HCT116 (cell line): Measurements from ENCODE around the gene FHDC1. TPM values are rescaled to one million over a fixed set of nuclear protein-coding genes. Genes with fewer than 3 reads are reported as not detected.

Source experiments
- ATAC-seq: fragments of 200-7000 bp; cut with Tn5 transposase; 2 replicates; pipeline ENCODE4 v1.9.1; 2020; ENCODE audit warnings: mild to moderate bottlenecking, moderate library complexity
- BruUV-seq: library from RNA; stranded (reverse); fragments of 400-500 nt; replicated peaks from 2 replicates; lab custom pipeline; 2021; lab: Mats Ljungman, UMichigan
- CTCF ChIA-PET: fragments of 300-600 bp; sonication (Branson Sonifier 250); formaldehyde crosslinking; loops from one replicate; lab custom pipeline; 2021; ENCODE audit warnings: antibody characterized with exemption; lab: Charles Lee
- POLR2A ChIA-PET: fragments of 300-600, 350-600 bp; sonication (Branson Sonifier 250); formaldehyde crosslinking; loops from one replicate; lab custom pipeline; 2021; ENCODE audit warnings: antibody characterized with exemption; lab: Charles Lee
- RAD21 ChIA-PET, 2 experiments: fragments of 300-600 bp; sonication (Branson Sonifier 250); formaldehyde crosslinking; loops; one replicate each; lab custom pipeline; 2023; ENCODE audit warnings: low total read pairs in 2 of 2; ENCODE audit not compliant: uncharacterized antibody in 2 of 2, unreplicated experiment in 2 of 2, low non-redundant PET in 1 of 2; lab: Charles Lee
- DNase-seq: peaks from one replicate; pipeline ENCODE4 v3.0.0-alpha.2; 2010; ENCODE audit warnings: low read depth, low spot score
- H2AFZ ChIP-seq: fragments of 200-600 bp; shearing (Covaris generic), sonication (generic); 2 replicates; pipeline ENCODE4 v1.6.1; 2017; ENCODE audit warnings: low read depth, mixed run types, mixed read lengths, antibody characterized with exemption, low read length; ENCODE audit not compliant: poor library complexity, severe bottlenecking
- H3K27ac ChIP-seq: 2 replicates; pipeline ENCODE4 v1.5.1; 2012; ENCODE audit warnings: low read depth, low read length
- H3K27me3 ChIP-seq: fragments of 200-600 bp; sonication (generic); 2 replicates; pipeline ENCODE4 v1.6.1; 2016; ENCODE audit warnings: mixed run types, low read length, mixed read lengths; ENCODE audit not compliant: insufficient read depth
- H3K36me3 ChIP-seq, 2 experiments: fragments of 200-500 bp in 1 of 2; fragments of 200-600 bp in 1 of 2; sonication (Bioruptor generic) in 1 of 2; sonication (generic) in 1 of 2; 2 replicates each; pipeline versions ENCODE4 v1.5.1 to v1.6.1; 2014 to 2016; ENCODE audit warnings: low read length in 2 of 2, inconsistent platforms in 1 of 2, mixed read lengths in 1 of 2, mixed run types in 1 of 2; ENCODE audit not compliant: insufficient read depth in 2 of 2, control insufficient read depth in 1 of 2
- H3K4me1 ChIP-seq, 2 experiments: fragments of 200-600 bp in 1 of 2; sonication (generic) in 1 of 2; 2 replicates each; pipeline versions ENCODE4 v1.5.1 to v1.6.1; 2012 to 2017; ENCODE audit warnings: low read length in 2 of 2, inconsistent platforms in 1 of 2, mild to moderate bottlenecking in 1 of 2, mixed read lengths in 1 of 2, mixed run types in 1 of 2, moderate library complexity in 1 of 2; ENCODE audit not compliant: insufficient read depth in 2 of 2, control insufficient read depth in 1 of 2
- H3K4me2 ChIP-seq: fragments of 200-600 bp; sonication (generic); 2 replicates; pipeline ENCODE4 v1.6.1; 2017; ENCODE audit warnings: mixed run types, low read length, mixed read lengths
- H3K4me3 ChIP-seq, 2 experiments: fragments of 200-600 bp in 1 of 2; sonication (generic) in 1 of 2; replicated peaks in 1 of 2; 2 replicates each; pipeline ENCODE4 v1.5.1; 2011 to 2016; ENCODE audit warnings: low read length in 2 of 2, control low read depth in 1 of 2, low read depth in 1 of 2, mild to moderate bottlenecking in 1 of 2, mixed read lengths in 1 of 2, mixed run types in 1 of 2
- H3K79me2 ChIP-seq: fragments of 200-600 bp; sonication (generic); 2 replicates; pipeline ENCODE4 v1.6.1; 2017; ENCODE audit warnings: mild to moderate bottlenecking, mixed run types, low read length, moderate library complexity, mixed read lengths; ENCODE audit not compliant: insufficient read depth
- H3K9ac ChIP-seq: fragments of 200-600 bp; sonication (generic); 2 replicates; pipeline ENCODE4 v1.6.1; 2016; ENCODE audit warnings: low read length, mixed read lengths
- H3K9me2 ChIP-seq: fragments of 200-600 bp; sonication (generic), shearing (Covaris generic); 2 replicates; pipeline ENCODE4 v1.6.1; 2017; ENCODE audit warnings: mixed run types, mild to moderate bottlenecking, moderate library complexity; ENCODE audit not compliant: insufficient read depth
- H3K9me3 ChIP-seq, 2 experiments: fragments of 200-500 bp in 1 of 2; fragments of 200-600 bp in 1 of 2; sonication (Bioruptor generic) in 1 of 2; sonication (generic) in 1 of 2; 2 replicates each; pipeline ENCODE4 v1.6.1; 2014 to 2017; ENCODE audit warnings: low read length in 2 of 2, mixed read lengths in 2 of 2, inconsistent platforms in 1 of 2, low read depth in 1 of 2, mild to moderate bottlenecking in 1 of 2, mixed run types in 1 of 2, moderate library complexity in 1 of 2; ENCODE audit not compliant: control insufficient read depth in 1 of 2, insufficient read depth in 1 of 2
- H4K20me1 ChIP-seq: fragments of 200-600 bp; sonication (generic), shearing (Covaris generic); 2 replicates; pipeline ENCODE4 v1.6.1; 2017; ENCODE audit warnings: mixed run types, mild to moderate bottlenecking, moderate library complexity; ENCODE audit not compliant: insufficient read depth
- ATF3 ChIP-seq: IDR thresholded peaks from 2 replicates; pipeline ENCODE4 v1.6.1; 2012
- EZH2 ChIP-seq: fragments of 200-600 bp; sonication (generic); IDR thresholded peaks from 2 replicates; pipeline ENCODE4 v1.6.1; 2017; ENCODE audit warnings: antibody characterized with exemption, mixed run types
- EZH2phosphoT487 ChIP-seq: fragments of 200-600 bp; IDR thresholded peaks from 2 replicates; pipeline ENCODE4 v1.6.1; 2018; ENCODE audit warnings: antibody characterized with exemption, borderline replicate concordance
- RAD21 ChIP-seq: IDR thresholded peaks from 2 replicates; pipeline ENCODE4 v1.6.1; 2012; ENCODE audit warnings: low read depth, mild to moderate bottlenecking
- SIN3A ChIP-seq: IDR thresholded peaks from 2 replicates; pipeline ENCODE4 v1.6.1; 2012; ENCODE audit warnings: low read depth
- SP1 ChIP-seq: IDR thresholded peaks from 2 replicates; pipeline ENCODE4 v1.6.1; 2012; ENCODE audit warnings: low read depth
- YY1 ChIP-seq: IDR thresholded peaks from 2 replicates; pipeline ENCODE4 v1.6.1; 2011; ENCODE audit warnings: low read length, low read depth, moderate library complexity, mild to moderate bottlenecking; ENCODE audit not compliant: insufficient replicate concordance; ENCODE audit errors: extremely low read depth
- ZBTB33 ChIP-seq: IDR thresholded peaks from 2 replicates; pipeline ENCODE4 v1.6.1; 2011; ENCODE audit warnings: mild to moderate bottlenecking, low read length, moderate library complexity; ENCODE audit not compliant: insufficient replicate concordance; ENCODE audit errors: extremely low read depth
- ZNF274 ChIP-seq: fragments of 200-500 bp; sonication (Bioruptor generic); IDR thresholded peaks from 2 replicates; pipeline ENCODE4 v1.6.1; 2014; ENCODE audit warnings: mild to moderate bottlenecking, low read depth, low read length, inconsistent platforms
- intact Hi-C: fragments of 100-400 bp; cut with micrococcal nuclease; formaldehyde crosslinking; loops from 2 replicates; pipeline ENCODE4 v1.10.0; 2022
- total RNA-seq: library from RNA; stranded (reverse); gene quantifications from one replicate; pipeline ENCODE4 v1.2.1, GENCODE V29; 2021; ENCODE audit not compliant: unreplicated experiment
- TF ChIP-seq, protein P1 (sequence below): IDR thresholded peaks from 2 replicates; pipeline ENCODE4 v1.6.1; 2012
- TF ChIP-seq, protein P2 (sequence below), 3 experiments: fragments of 200-600 bp in 1 of 3; sonication (generic) in 1 of 3; IDR thresholded peaks in 2 of 3; conservative IDR thresholded peaks in 1 of 3; 2 replicates each; pipeline ENCODE4 v1.5.1; 2012 to 2017; ENCODE audit warnings: low read depth in 2 of 3, low read length in 2 of 3, antibody characterized with exemption in 1 of 3, borderline replicate concordance in 1 of 3, control low read depth in 1 of 3, mild to moderate bottlenecking in 1 of 3, mixed read lengths in 1 of 3, mixed run types in 1 of 3, moderate library complexity in 1 of 3; ENCODE audit not compliant: insufficient read depth in 1 of 3

FHDC1 gene
- total RNA-seq, 1 experiment from 2014 or later = 1.8 TPM

DNA sequence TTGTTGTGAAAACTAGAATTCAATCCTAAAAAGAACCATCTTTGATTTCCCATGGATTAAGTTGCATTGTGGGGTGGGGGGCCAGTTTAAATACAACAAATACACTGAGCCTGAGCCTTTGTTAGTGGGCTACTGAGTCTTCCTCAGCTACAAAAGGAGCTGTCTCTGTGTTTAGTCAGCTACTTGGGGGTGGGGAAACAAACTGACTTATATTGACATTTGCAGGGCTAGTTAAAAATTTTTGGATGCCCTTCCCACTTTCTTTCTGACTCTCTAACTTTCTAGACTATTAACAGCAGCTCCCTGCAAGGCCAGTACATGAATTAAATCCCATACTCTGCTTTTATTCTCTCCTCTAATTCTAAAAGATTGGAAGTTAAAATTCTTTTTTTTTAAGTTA lies 32.5 kb upstream of the FHDC1 start:
- BruUV-seq = no TSS peak
- POLR2A ChIA-PET = no interaction called here
- ATAC-seq (no peak), DNase-seq (no peak)
- intact Hi-C loops = no loop called here
- Histone ChIP-seq H3K27me3 (no peaks in the 10 kb centered on the region), H3K4me2 (no peak overlapping the region), H3K4me1 (no peaks in the 10 kb centered on the region), H3K36me3 (no peaks in the 10 kb centered on the region), H4K20me1 (no peaks in the 10 kb centered on the region), H3K9ac (no peak overlapping the region), H3K4me3 (no peak overlapping the region), H3K79me2 (no peaks in the 10 kb centered on the region), H3K9me3 (no peaks in the 10 kb centered on the region), H3K9me2 (no peaks in the 10 kb centered on the region), H2AFZ (no peak overlapping the region), H3K27ac (no peak overlapping the region)
- TF ChIP-seq, protein P1, sequence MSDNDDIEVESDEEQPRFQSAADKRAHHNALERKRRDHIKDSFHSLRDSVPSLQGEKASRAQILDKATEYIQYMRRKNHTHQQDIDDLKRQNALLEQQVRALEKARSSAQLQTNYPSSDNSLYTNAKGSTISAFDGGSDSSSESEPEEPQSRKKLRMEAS = no peak
- TF ChIP-seq EZH2phosphoT487 (no peak), SP1 (no peak), YY1 (no peak), EZH2 (no peak), SIN3A (no peak), ZNF274 (no peak), ZBTB33 (no peak), ATF3 (no peak), RAD21 (no peak)
- TF ChIP-seq, protein P2, sequence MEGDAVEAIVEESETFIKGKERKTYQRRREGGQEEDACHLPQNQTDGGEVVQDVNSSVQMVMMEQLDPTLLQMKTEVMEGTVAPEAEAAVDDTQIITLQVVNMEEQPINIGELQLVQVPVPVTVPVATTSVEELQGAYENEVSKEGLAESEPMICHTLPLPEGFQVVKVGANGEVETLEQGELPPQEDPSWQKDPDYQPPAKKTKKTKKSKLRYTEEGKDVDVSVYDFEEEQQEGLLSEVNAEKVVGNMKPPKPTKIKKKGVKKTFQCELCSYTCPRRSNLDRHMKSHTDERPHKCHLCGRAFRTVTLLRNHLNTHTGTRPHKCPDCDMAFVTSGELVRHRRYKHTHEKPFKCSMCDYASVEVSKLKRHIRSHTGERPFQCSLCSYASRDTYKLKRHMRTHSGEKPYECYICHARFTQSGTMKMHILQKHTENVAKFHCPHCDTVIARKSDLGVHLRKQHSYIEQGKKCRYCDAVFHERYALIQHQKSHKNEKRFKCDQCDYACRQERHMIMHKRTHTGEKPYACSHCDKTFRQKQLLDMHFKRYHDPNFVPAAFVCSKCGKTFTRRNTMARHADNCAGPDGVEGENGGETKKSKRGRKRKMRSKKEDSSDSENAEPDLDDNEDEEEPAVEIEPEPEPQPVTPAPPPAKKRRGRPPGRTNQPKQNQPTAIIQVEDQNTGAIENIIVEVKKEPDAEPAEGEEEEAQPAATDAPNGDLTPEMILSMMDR (IDR thresholded peaks at IDR 0.05 in 2 of 3, conservative IDR thresholded peaks at IDR 0.05 in 1 of 3; ENCODE audit: borderline replicate concordance in 1 of 3, insufficient read depth in 1 of 3, low read depth in 2 of 3, low read length in 2 of 3) = no peak
- RAD21 ChIA-PET = no interaction called here
- CTCF ChIA-PET = no interaction called here
